Stimulated activated CD8-positive, alpha-beta memory T cell treated with anti-CD3 and anti-CD28 coated beads, Interleukin-15, amount 100 ng/mL, for 4 hours (primary cell): Measurements from ENCODE around the gene SLC6A2.

Source experiments
- DNase-seq, 2 donors: peaks; one replicate each; pipeline ENCODE4 v3.0.0-alpha.2; 2020; ENCODE audit warnings: low read depth in 2 of 2

Gene SLC6A2

GRCh38 chr16:55647343-55647742, 8.4 kb upstream of the SLC6A2 start:
- no peak for DNase-seq

GRCh38 chr16:55647798-55648197, 8.0 kb upstream of the SLC6A2 start:
- no peak for DNase-seq

GRCh38 chr16:55651841-55652824, 3.7 kb upstream of the SLC6A2 start:
- DNase-seq: no peak

GRCh38 chr16:55653106-55653505, 2.7 kb upstream of the SLC6A2 start:
- DNase-seq: no peak

- DNase-seq: no peak
Measured at GRCh38 chr16:55655381-55655896, 349 bp upstream of the SLC6A2 start.

- no peak for DNase-seq
Measured at GRCh38 chr16:55656691-55657092, 904 bp downstream of the SLC6A2 start.

GRCh38 chr16:55657616-55658015, 1.8 kb downstream of the SLC6A2 start:
- DNase-seq: no peak

- DNase-seq: no peak
Measured at GRCh38 chr16:55658898-55659420, 3.2 kb downstream of the SLC6A2 start.

GRCh38 chr16:55660026-55660425, 4.2 kb downstream of the SLC6A2 start:
- DNase-seq: no peak

- no peak for DNase-seq
Measured at GRCh38 chr16:55660828-55661227, 5.0 kb downstream of the SLC6A2 start.

- no peak for DNase-seq
Measured at GRCh38 chr16:55661941-55662643, 6.3 kb downstream of the SLC6A2 start.

- DNase-seq: no peak
Measured at GRCh38 chr16:55662644-55663031, 6.8 kb downstream of the SLC6A2 start.

- no peak for DNase-seq
Measured at GRCh38 chr16:55663225-55663624, 7.4 kb downstream of the SLC6A2 start.

- DNase-seq: no peak
Measured at GRCh38 chr16:55663765-55664677, 8.2 kb downstream of the SLC6A2 start.

GRCh38 chr16:55664786-55665407, 9.1 kb downstream of the SLC6A2 start:
- DNase-seq: no peak

GRCh38 chr16:55665511-55665910, 9.7 kb downstream of the SLC6A2 start:
- no peak for DNase-seq

- no peak for DNase-seq
Measured at GRCh38 chr16:55666012-55666411, 10.2 kb downstream of the SLC6A2 start.

GRCh38 chr16:55667753-55668152, 12.0 kb downstream of the SLC6A2 start:
- DNase-seq: no peak

GRCh38 chr16:55668340-55669281, 12.8 kb downstream of the SLC6A2 start:
- DNase-seq: no peak
